HCT116 (cell line): ENCODE data around the gene WFDC8. TPM values are rescaled to one million over a fixed set of nuclear protein-coding genes. Genes with fewer than 3 reads are reported as not detected.
A peak's percentile ranks its signal among the peaks of the same experiment; 100 is the strongest.
"Not testable (repeated sequence)": the region's sequence is repeated elsewhere in the genome, so short reads cannot be mapped to it uniquely, and the experiment has no call there.

Source experiments
- ATAC-seq: fragments of 200-7000 bp; cut with Tn5 transposase; 2 replicates; pipeline ENCODE4 v1.9.1; 2020; ENCODE audit warnings: mild to moderate bottlenecking, moderate library complexity
- BruUV-seq: library from RNA; stranded (reverse); fragments of 400-500 nt; replicated peaks from 2 replicates; lab custom pipeline; 2021; lab: Mats Ljungman, UMichigan
- CTCF ChIA-PET: fragments of 300-600 bp; sonication (Branson Sonifier 250); formaldehyde crosslinking; loops from one replicate; lab custom pipeline; 2021; ENCODE audit warnings: antibody characterized with exemption; lab: Charles Lee
- POLR2A ChIA-PET: fragments of 300-600, 350-600 bp; sonication (Branson Sonifier 250); formaldehyde crosslinking; loops from one replicate; lab custom pipeline; 2021; ENCODE audit warnings: antibody characterized with exemption; lab: Charles Lee
- RAD21 ChIA-PET, 2 experiments: fragments of 300-600 bp; sonication (Branson Sonifier 250); formaldehyde crosslinking; loops; one replicate each; lab custom pipeline; 2023; ENCODE audit warnings: low total read pairs in 2 of 2; ENCODE audit not compliant: uncharacterized antibody in 2 of 2, unreplicated experiment in 2 of 2, low non-redundant PET in 1 of 2; lab: Charles Lee
- DNase-seq: peaks from one replicate; pipeline ENCODE4 v3.0.0-alpha.2; 2010; ENCODE audit warnings: low read depth, low spot score
- H2AFZ ChIP-seq: fragments of 200-600 bp; shearing (Covaris generic), sonication (generic); 2 replicates; pipeline ENCODE4 v1.6.1; 2017; ENCODE audit warnings: low read depth, mixed run types, mixed read lengths, antibody characterized with exemption, low read length; ENCODE audit not compliant: poor library complexity, severe bottlenecking
- H3K27ac ChIP-seq: 2 replicates; pipeline ENCODE4 v1.5.1; 2012; ENCODE audit warnings: low read depth, low read length
- H3K27me3 ChIP-seq: fragments of 200-600 bp; sonication (generic); 2 replicates; pipeline ENCODE4 v1.6.1; 2016; ENCODE audit warnings: mixed run types, low read length, mixed read lengths; ENCODE audit not compliant: insufficient read depth
- H3K36me3 ChIP-seq, 2 experiments: fragments of 200-500 bp in 1 of 2; fragments of 200-600 bp in 1 of 2; sonication (Bioruptor generic) in 1 of 2; sonication (generic) in 1 of 2; 2 replicates each; pipeline versions ENCODE4 v1.5.1 to v1.6.1; 2014 to 2016; ENCODE audit warnings: low read length in 2 of 2, inconsistent platforms in 1 of 2, mixed read lengths in 1 of 2, mixed run types in 1 of 2; ENCODE audit not compliant: insufficient read depth in 2 of 2, control insufficient read depth in 1 of 2
- H3K4me1 ChIP-seq, 2 experiments: fragments of 200-600 bp in 1 of 2; sonication (generic) in 1 of 2; 2 replicates each; pipeline versions ENCODE4 v1.5.1 to v1.6.1; 2012 to 2017; ENCODE audit warnings: low read length in 2 of 2, inconsistent platforms in 1 of 2, mild to moderate bottlenecking in 1 of 2, mixed read lengths in 1 of 2, mixed run types in 1 of 2, moderate library complexity in 1 of 2; ENCODE audit not compliant: insufficient read depth in 2 of 2, control insufficient read depth in 1 of 2
- H3K4me2 ChIP-seq: fragments of 200-600 bp; sonication (generic); 2 replicates; pipeline ENCODE4 v1.6.1; 2017; ENCODE audit warnings: mixed run types, low read length, mixed read lengths
- H3K4me3 ChIP-seq, 2 experiments: fragments of 200-600 bp in 1 of 2; sonication (generic) in 1 of 2; replicated peaks in 1 of 2; 2 replicates each; pipeline ENCODE4 v1.5.1; 2011 to 2016; ENCODE audit warnings: low read length in 2 of 2, control low read depth in 1 of 2, low read depth in 1 of 2, mild to moderate bottlenecking in 1 of 2, mixed read lengths in 1 of 2, mixed run types in 1 of 2
- H3K79me2 ChIP-seq: fragments of 200-600 bp; sonication (generic); 2 replicates; pipeline ENCODE4 v1.6.1; 2017; ENCODE audit warnings: mild to moderate bottlenecking, mixed run types, low read length, moderate library complexity, mixed read lengths; ENCODE audit not compliant: insufficient read depth
- H3K9ac ChIP-seq: fragments of 200-600 bp; sonication (generic); 2 replicates; pipeline ENCODE4 v1.6.1; 2016; ENCODE audit warnings: low read length, mixed read lengths
- H3K9me2 ChIP-seq: fragments of 200-600 bp; sonication (generic), shearing (Covaris generic); 2 replicates; pipeline ENCODE4 v1.6.1; 2017; ENCODE audit warnings: mixed run types, mild to moderate bottlenecking, moderate library complexity; ENCODE audit not compliant: insufficient read depth
- H3K9me3 ChIP-seq, 2 experiments: fragments of 200-500 bp in 1 of 2; fragments of 200-600 bp in 1 of 2; sonication (Bioruptor generic) in 1 of 2; sonication (generic) in 1 of 2; 2 replicates each; pipeline ENCODE4 v1.6.1; 2014 to 2017; ENCODE audit warnings: low read length in 2 of 2, mixed read lengths in 2 of 2, inconsistent platforms in 1 of 2, low read depth in 1 of 2, mild to moderate bottlenecking in 1 of 2, mixed run types in 1 of 2, moderate library complexity in 1 of 2; ENCODE audit not compliant: control insufficient read depth in 1 of 2, insufficient read depth in 1 of 2
- H4K20me1 ChIP-seq: fragments of 200-600 bp; sonication (generic), shearing (Covaris generic); 2 replicates; pipeline ENCODE4 v1.6.1; 2017; ENCODE audit warnings: mixed run types, mild to moderate bottlenecking, moderate library complexity; ENCODE audit not compliant: insufficient read depth
- ATF3 ChIP-seq: IDR thresholded peaks from 2 replicates; pipeline ENCODE4 v1.6.1; 2012
- FOSL1 ChIP-seq: IDR thresholded peaks from 2 replicates; pipeline ENCODE4 v1.6.1; 2012; ENCODE audit warnings: low read depth
- intact Hi-C: fragments of 100-400 bp; cut with micrococcal nuclease; formaldehyde crosslinking; loops from 2 replicates; pipeline ENCODE4 v1.10.0; 2022
- total RNA-seq: library from RNA; stranded (reverse); gene quantifications from one replicate; pipeline ENCODE4 v1.2.1, GENCODE V29; 2021; ENCODE audit not compliant: unreplicated experiment

Gene WFDC8
- total RNA-seq, 1 experiment from 2014 or later, result not detected

DNA sequence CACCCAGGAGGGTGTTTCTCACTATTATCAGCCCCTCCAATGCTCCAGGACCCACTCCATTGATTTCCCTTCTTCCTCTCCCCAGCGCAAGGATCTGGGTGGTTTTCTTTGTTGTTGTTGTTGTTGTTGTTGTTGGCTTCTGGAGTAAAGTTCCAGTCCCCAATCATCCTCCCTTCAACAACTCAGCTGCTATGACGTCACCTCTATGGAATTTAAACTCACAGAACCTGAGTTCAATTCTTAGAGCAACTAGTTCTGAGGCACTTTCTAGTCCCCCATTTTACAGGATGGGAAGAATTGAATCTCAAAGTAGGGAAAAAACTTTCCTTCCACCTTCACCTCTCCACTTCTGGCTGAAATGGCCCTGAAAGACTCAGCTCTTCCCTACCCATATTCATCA is 9.7 kb upstream of the WFDC8 start:
- no peak for DNase-seq
- no peak for TF ChIP-seq ATF3
- 0 out of 2 replicates have a peak, but pooled peaks have one; percentile 8 for TF ChIP-seq FOSL1
- intact Hi-C loops, result no loop called here
- H3K79me2 ChIP-seq, result no peaks in the 10 kb centered on the region
- ATAC-seq, result no peak
- no peaks in the 10 kb centered on the region for H3K27me3 ChIP-seq
- H2AFZ ChIP-seq, result no peak overlapping the region
- no peaks in the 10 kb centered on the region for H4K20me1 ChIP-seq
- H3K4me1 ChIP-seq, result peaks cover 0 to 7% of the 10 kb centered on the region in 2 experiments; a peak in 2 of 4 replicates
- H3K4me2 ChIP-seq, result no peak overlapping the region
- H3K27ac ChIP-seq, result no peak overlapping the region
- no peaks in the 10 kb centered on the region for H3K36me3 ChIP-seq
- H3K4me3 ChIP-seq, result no peak overlapping the region
- RAD21 ChIA-PET, result no interaction called here
- BruUV-seq, result no TSS peak
- POLR2A ChIA-PET, result no interaction called here
- H3K9me2 ChIP-seq, result no peaks in the 10 kb centered on the region
- no peak overlapping the region for H3K9ac ChIP-seq
- CTCF ChIA-PET, result interaction anchor here (1.2 to 1.6 kb wide), 2 partner anchors 40 to 106 kb away, joined by 3 to 5 read pairs; partner anchors contain the start of gene WFDC10A
- no peaks in the 10 kb centered on the region for H3K9me3 ChIP-seq

- H2AFZ ChIP-seq, RAD21 ChIA-PET, H3K27ac ChIP-seq, H3K36me3 ChIP-seq, H3K4me3 ChIP-seq, BruUV-seq, DNase-seq, H3K79me2 ChIP-seq, H3K9me2 ChIP-seq, H3K4me1 ChIP-seq, H3K9ac ChIP-seq, ATAC-seq, intact Hi-C loops, H4K20me1 ChIP-seq, H3K27me3 ChIP-seq, H3K4me2 ChIP-seq, H3K9me3 ChIP-seq, CTCF ChIA-PET: not testable (repeated sequence)
- POLR2A ChIA-PET, result interaction anchor here (0.6 kb wide), 1 partner anchor 225 kb away, joined by 3 read pairs; no protein-coding TSS in a partner anchor
Observed at GRCh38 chr20:45585986-45586385, 6.9 kb upstream of the WFDC8 start.

DNA sequence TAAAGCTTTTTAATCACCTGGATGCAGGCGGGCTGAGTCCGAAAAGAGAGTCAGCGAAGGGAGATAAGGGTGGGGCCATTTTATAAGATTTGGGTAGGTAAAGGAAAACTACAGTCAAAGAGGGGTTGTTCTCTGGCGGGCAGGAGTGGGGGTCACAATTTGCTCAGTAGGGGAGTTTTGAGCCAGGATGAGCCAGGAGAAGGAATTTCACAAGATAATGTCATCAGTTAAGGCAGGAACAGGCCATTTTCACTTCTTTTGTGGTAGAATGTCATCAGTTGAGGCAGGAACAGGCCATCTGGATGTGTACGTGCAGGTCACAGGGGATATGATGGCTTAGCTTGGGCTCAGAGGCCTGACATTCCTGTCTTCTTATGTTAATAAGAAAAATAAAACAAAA is 5.2 kb upstream of the WFDC8 start:
- RAD21 ChIA-PET, H4K20me1 ChIP-seq, H3K36me3 ChIP-seq, H3K9ac ChIP-seq, DNase-seq, H3K9me3 ChIP-seq, H3K4me2 ChIP-seq, H2AFZ ChIP-seq, H3K79me2 ChIP-seq, BruUV-seq, H3K9me2 ChIP-seq, CTCF ChIA-PET, H3K27ac ChIP-seq, POLR2A ChIA-PET, intact Hi-C loops, H3K4me1 ChIP-seq, H3K4me3 ChIP-seq, ATAC-seq, H3K27me3 ChIP-seq: not testable (repeated sequence)
